Right ventricle myocardium inferior (tissue), 1 donor: Measurements from ENCODE around the gene RPRD2. TPM values are rescaled to one million over a fixed set of nuclear protein-coding genes. Genes with fewer than 3 reads are reported as not detected.
"Not testable (repeated sequence)": the region's sequence is repeated elsewhere in the genome, so short reads cannot be mapped to it uniquely, and the experiment has no call there.

ENCODE experiments used
- ATAC-seq: fragments of 200-7000 bp; cut with Tn5 transposase; one replicate; pipeline ENCODE4 v1.9.1; 2020; ENCODE audit warnings: mild to moderate bottlenecking, moderate library complexity
- DNase-seq: peaks from one replicate; pipeline ENCODE4 v3.0.0; 2021; ENCODE audit errors: missing footprints
- intact Hi-C: fragments of 100-400 bp; cut with DNase I; formaldehyde crosslinking; loops from one replicate; pipeline ENCODE4 v1.11.0; 2022
- long read RNA-seq: library from polyadenylated mRNA; unstranded; transcript quantifications from one replicate; pipeline ENCODE4 v2.0.0, GENCODE V29; 2021
- total RNA-seq: library from RNA; stranded (reverse); fragmentation: NEBNext Ultra II Directional; extraction: Animal tissue kit (Norgen Biotek cat#: 25700); gene quantifications from one replicate; pipeline ENCODE4 v1.2.1, GENCODE V29; 2021
- donor health status: DM: no; HTN: yes; CAD: no; lungs with severe emphysema.

The RPRD2 gene
- total RNA-seq = 23.6 TPM
- long read RNA-seq, partial matches to known transcripts = 0 of 1 reads
- long read RNA-seq, other reads (novel, unspliced or antisense) = 1 of 1 reads

- DNase-seq (peak; percentile 99), ATAC-seq (peak; percentile 99)
- intact Hi-C loops = loop anchor here (5.0 to 10.0 kb wide), 2 partner anchors 61 to 169 kb away; no protein-coding TSS in a partner anchor
These were observed at the start of gene RPRD2 for GRCh38 chr1:150363426-150364230. RPRD2 (plus strand) TSS chr1:150364147; CDS start chr1:150364715, 568 bp downstream.

DNA sequence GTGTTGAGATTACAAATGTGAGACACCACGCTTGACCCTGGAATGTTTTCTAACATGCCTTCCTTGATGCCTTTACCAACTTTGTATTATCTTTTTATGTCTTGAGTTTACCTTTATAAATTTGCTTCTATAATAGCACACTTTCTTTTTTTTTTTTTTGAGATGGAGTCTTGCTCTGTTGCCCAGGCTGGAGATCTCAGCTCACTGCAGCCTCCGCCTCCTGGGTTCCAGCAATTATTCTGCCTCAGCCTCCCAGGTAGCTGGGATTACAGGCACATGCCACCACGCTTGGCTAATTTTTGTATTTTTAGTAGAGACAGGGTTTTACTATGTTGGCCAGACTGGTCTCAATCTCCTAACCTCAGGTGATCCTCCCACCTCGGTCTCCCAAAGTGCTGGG, 49.3 kb upstream of the RPRD2 start:
- DNase-seq, ATAC-seq, intact Hi-C loops: not testable (repeated sequence)

- DNase-seq = no peak
- intact Hi-C loops = no loop called here
- ATAC-seq = no peak
These were observed 43.3 kb upstream of the RPRD2 start for GRCh38 chr1:150320667-150320978.

- intact Hi-C loops = no loop called here
- no peak for DNase-seq
- no peak for ATAC-seq
These were observed 42.2 kb upstream of the RPRD2 start for GRCh38 chr1:150321826-150322166.

- DNase-seq = no peak
- intact Hi-C loops = no loop called here
- no peak for ATAC-seq
These were observed 41.6 kb upstream of the RPRD2 start for GRCh38 chr1:150322310-150322709.

GRCh38 chr1:150332651-150333290, 31.2 kb upstream of the RPRD2 start:
- DNase-seq (no peak), ATAC-seq (no peak)
- intact Hi-C loops = loop anchor here (10.0 kb wide), 1 partner anchor 502 kb away; no protein-coding TSS in a partner anchor

DNA sequence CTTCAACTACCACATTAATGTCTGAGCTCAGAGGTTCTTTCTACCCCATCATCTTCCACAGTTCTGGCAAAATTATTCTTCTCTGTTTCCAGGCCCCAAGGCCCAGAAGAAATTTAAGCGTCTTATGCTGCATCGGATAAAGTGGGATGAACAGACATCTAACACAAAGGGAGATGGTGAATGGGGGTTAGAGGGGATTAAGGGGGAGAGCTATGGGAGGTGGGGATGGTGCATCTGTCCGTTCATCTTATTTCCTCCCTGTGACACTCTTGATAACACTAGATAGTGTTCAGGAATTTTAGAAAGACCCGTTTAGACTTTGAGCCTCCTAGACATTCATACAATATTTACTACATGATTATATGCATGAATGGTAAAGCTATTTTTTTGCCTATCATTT, 17.6 kb upstream of the RPRD2 start:
- intact Hi-C loops = no loop called here
- no peak for ATAC-seq
- DNase-seq = no peak

- intact Hi-C loops = no loop called here
- DNase-seq (no peak), ATAC-seq (no peak)
These were observed 11.1 kb upstream of the RPRD2 start for GRCh38 chr1:150352866-150353265.

DNA sequence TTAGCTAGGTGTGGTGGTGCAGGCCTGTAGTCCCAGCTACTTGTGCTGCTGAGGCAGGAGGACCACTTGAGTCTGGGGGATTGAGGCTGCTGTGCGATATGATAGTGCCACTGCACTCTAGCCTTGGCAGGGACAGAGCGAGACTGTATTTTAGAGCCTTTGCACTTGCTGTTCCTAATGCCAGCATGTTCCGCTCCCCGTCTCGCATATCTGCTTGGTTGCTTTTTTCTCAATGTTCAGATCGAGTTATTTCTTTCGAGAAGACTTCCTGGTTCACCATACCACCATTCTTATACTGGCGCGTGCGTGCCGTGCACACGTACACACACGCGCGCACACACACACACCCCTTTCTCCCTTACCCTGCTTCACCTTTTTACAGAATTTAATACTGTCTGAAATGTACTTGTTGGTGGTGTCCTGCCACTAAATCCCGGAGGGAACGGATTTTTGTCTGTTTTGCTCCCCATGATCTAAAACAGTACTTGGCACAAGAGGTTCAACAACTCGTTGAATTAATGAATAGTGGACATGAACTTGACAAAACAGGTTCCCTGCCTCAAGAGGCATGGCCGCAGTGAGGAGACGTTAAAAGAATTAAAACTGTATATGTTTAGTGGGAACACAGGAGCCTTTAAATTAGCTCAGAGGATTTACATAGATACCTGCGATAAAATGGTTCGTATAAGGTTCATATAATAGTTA, 1.1 kb upstream of the RPRD2 start:
- intact Hi-C loops = loop anchor here (5.0 to 10.0 kb wide), 2 partner anchors 62 to 169 kb away; no protein-coding TSS in a partner anchor
- ATAC-seq (no peak), DNase-seq (no peak)

DNA sequence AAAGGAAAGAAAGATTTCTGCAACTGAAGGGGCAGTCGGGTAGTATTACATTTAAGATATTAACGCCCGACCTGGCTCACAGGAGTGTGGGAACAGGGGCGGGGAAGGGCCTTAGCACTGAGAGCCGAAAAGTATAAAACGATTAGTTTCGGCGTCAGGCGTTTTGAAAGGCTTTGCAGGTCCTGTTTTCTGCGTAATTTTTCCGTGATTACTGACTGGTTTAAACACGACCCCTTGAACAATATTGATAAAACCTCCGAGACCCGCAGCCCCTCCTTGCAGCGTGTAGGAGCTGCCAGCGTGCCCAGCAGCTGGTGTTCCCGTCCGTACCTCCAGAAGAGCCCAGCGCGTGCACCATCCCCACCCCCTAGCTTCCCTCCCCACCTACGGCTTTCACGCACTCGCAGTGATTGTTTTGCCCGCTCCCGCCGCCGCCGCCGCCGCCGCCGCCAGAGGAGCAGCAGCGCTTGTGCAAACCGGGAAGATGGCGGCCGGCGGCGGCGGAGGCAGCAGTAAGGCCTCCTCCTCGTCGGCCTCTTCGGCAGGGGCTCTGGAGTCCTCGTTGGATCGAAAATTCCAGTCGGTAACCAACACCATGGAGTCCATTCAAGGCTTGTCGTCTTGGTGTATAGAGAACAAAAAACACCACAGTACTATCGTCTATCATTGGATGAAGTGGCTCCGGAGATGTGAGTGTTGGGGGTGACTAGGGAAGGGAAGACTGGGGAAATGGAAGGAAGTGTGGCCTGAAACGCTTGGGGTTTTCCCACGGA, 470 bp downstream of the RPRD2 start:
- intact Hi-C loops = loop anchor here (5.0 to 10.0 kb wide), 2 partner anchors 60 to 168 kb away; no protein-coding TSS in a partner anchor
- ATAC-seq = peak; percentile 71
- peak; percentile 92 for DNase-seq

GRCh38 chr1:150365941-150366340, 2.0 kb downstream of the RPRD2 start:
- no peak for ATAC-seq
- intact Hi-C loops = loop anchor here (10.0 kb wide), 1 partner anchor 59 kb away; no protein-coding TSS in a partner anchor
- DNase-seq = no peak

DNA sequence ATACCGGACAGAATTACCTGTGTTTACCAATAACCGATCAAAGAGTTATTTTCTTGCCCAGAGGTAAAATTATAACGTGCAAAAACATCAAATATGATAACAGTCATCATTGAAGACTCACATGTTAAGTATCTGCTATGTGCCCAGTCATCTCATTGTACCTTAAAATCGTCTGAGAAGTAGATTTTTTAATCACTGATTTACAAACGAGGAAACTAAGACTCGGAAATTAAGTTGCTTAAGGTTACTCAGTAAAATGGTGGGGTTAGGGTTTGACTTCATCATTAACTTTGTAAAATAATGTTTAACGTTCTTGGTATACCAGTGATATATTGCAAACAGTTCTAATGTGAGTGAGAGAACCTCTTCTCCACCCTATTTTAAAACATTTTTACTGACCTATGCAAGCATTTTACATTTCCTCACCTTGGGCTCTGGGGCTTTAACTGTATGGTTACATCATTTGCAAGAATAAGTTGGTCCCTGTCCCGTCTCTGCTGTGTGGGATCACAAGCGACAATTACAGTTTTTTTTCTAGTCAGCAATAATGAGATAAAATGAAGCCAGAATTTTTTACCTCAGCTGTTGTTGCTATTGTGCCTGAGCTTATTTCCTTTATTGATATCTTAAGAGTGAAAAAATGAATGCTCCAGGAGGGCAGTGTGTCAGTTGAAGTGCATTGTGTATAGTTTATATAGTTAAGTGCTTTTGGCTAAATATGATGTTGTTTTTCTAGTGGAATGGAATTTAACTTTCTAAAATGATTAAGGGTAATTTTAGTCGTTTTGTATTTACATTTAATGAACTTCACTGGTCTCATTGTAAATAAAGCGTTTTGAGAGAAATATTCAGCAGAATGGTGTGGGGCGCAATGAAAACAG, 2.7 kb downstream of the RPRD2 start:
- intact Hi-C loops = loop anchor here (10.0 kb wide), 1 partner anchor 58 kb away; no protein-coding TSS in a partner anchor
- ATAC-seq (no peak), DNase-seq (no peak)

DNA sequence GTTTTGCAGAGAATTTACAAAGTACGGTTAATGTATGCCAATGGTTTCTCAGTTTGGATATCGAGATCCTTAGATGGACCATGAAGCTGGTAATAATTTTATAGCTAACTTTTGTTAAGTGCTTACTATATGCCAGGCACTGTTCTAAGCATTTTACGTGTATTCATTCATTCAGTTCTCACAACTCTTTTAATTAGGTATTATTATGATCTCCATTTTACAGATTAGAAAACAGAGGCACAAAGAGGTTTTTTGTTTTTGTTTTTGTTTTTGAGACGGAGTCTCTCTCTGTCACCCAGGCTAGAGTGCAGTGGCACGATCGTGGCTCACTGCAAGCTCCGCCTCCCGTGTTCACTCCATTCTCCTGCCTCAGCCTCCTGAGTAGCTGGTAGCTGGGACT, 7.2 kb downstream of the RPRD2 start:
- no peak for DNase-seq
- intact Hi-C loops = no loop called here
- no peak for ATAC-seq

- intact Hi-C loops = no loop called here
These were observed 8.6 kb downstream of the RPRD2 start for GRCh38 chr1:150372580-150372979.

GRCh38 chr1:150376110-150376509, 12.2 kb downstream of the RPRD2 start:
- intact Hi-C loops = no loop called here
- no peak for ATAC-seq
- no peak for DNase-seq

More at GRCh38 chr1:150372580-150372979, 8.6 kb downstream of the RPRD2 start:
- ATAC-seq (no peak), DNase-seq (no peak)

- ATAC-seq (no peak), DNase-seq (no peak)
- intact Hi-C loops = no loop called here
These were observed 19.8 kb downstream of the RPRD2 start for GRCh38 chr1:150383631-150384324.
